ENCODE data around the gene GALNT17.
"Not testable (repeated sequence)": the region's sequence is repeated elsewhere in the genome, so short reads cannot be mapped to it uniquely, and the experiment has no call there.

GALNT17 gene

GRCh38 chr7:71206184-71206583 lies 74.2 kb downstream of the GALNT17 start:
- no peak overlapping the region for H2AFZ ChIP-seq (ENCODE audit: low read length, unreplicated experiment)
- H3K79me2 ChIP-seq (ENCODE audit: control insufficient read depth, insufficient read depth, low read length, unreplicated experiment), result no peaks in the 10 kb centered on the region
- no peaks in the 10 kb centered on the region for H3K4me1 ChIP-seq (ENCODE audit: control insufficient read depth, insufficient read depth, low read length, unreplicated experiment)
- H3K36me3 ChIP-seq (ENCODE audit: insufficient read depth, low read length), result no peaks in the 10 kb centered on the region
- H3K27ac ChIP-seq (ENCODE audit: low read depth, low read length), result no peak overlapping the region
- H3K27me3 ChIP-seq (ENCODE audit: insufficient read depth, low read length), result no peaks in the 10 kb centered on the region
- H3K4me3 ChIP-seq (ENCODE audit: low read depth, low read length), result no peak overlapping the region

DNA sequence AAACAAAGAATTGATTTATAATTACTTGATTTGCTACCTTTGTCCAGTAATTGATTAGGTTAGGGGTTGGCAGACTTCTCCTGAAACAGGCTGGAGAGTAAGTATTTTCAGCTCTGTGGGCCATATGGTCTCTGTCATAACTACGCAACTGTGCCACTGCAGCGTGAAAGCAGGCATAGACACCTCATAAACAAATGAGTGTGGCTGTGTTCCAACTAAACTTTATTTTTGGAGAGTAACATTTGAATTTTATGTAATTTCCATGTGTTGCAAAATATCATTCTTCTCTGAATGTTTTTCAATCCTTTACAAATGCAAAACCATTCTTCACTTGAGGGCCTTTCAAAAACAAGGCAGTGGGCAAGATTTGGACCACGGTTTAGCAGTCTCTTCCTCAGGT lies 76.9 kb downstream of the GALNT17 start:
- H3K4me3 ChIP-seq (ENCODE audit: low read depth, low read length), result no peak overlapping the region
- no peak overlapping the region for H3K27ac ChIP-seq (ENCODE audit: low read depth, low read length)
- H3K79me2 ChIP-seq (ENCODE audit: control insufficient read depth, insufficient read depth, low read length, unreplicated experiment), result no peaks in the 10 kb centered on the region
- H2AFZ ChIP-seq (ENCODE audit: low read length, unreplicated experiment), result no peak overlapping the region
- H3K27me3 ChIP-seq (ENCODE audit: insufficient read depth, low read length), result no peaks in the 10 kb centered on the region
- no peaks in the 10 kb centered on the region for H3K4me1 ChIP-seq (ENCODE audit: control insufficient read depth, insufficient read depth, low read length, unreplicated experiment)
- H3K36me3 ChIP-seq (ENCODE audit: insufficient read depth, low read length), result no peaks in the 10 kb centered on the region

GRCh38 chr7:71209484-71209883 lies 77.5 kb downstream of the GALNT17 start:
- not testable (repeated sequence) for H3K4me3 ChIP-seq (ENCODE audit: low read depth, low read length); H3K36me3 ChIP-seq (ENCODE audit: insufficient read depth, low read length); H3K79me2 ChIP-seq (ENCODE audit: control insufficient read depth, insufficient read depth, low read length, unreplicated experiment); H3K27ac ChIP-seq (ENCODE audit: low read depth, low read length); H2AFZ ChIP-seq (ENCODE audit: low read length, unreplicated experiment); H3K4me1 ChIP-seq (ENCODE audit: control insufficient read depth, insufficient read depth, low read length, unreplicated experiment); H3K27me3 ChIP-seq (ENCODE audit: insufficient read depth, low read length)

DNA sequence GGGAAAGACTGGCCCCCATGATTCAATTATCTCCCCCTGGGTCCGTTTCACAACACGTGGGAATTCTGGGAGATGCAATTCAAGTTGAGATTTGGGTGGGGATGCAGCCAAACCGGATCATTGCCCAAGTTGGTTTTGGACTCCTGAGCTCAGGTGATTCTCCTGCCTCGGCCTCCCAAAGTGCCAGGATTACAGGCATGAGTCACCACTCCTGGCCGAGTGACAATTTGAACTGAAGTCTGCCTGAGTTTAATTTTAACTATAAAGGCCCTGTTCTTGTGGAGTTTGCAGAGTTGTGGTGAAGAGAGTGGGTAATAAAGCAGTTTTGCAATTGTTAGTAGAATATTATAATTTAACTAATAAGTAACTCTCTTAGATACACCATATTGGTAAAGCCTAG lies 78.3 kb downstream of the GALNT17 start:
- Histone ChIP-seq H2AFZ (ENCODE audit: low read length, unreplicated experiment) (no peak overlapping the region), H3K36me3 (ENCODE audit: insufficient read depth, low read length) (no peaks in the 10 kb centered on the region), H3K27ac (ENCODE audit: low read depth, low read length) (no peak overlapping the region), H3K4me3 (ENCODE audit: low read depth, low read length) (no peak overlapping the region), H3K27me3 (ENCODE audit: insufficient read depth, low read length) (no peaks in the 10 kb centered on the region), H3K4me1 (ENCODE audit: control insufficient read depth, insufficient read depth, low read length, unreplicated experiment) (no peaks in the 10 kb centered on the region), H3K79me2 (ENCODE audit: control insufficient read depth, insufficient read depth, low read length, unreplicated experiment) (no peaks in the 10 kb centered on the region)

- H2AFZ ChIP-seq (ENCODE audit: low read length, unreplicated experiment); H3K27ac ChIP-seq (ENCODE audit: low read depth, low read length); H3K79me2 ChIP-seq (ENCODE audit: control insufficient read depth, insufficient read depth, low read length, unreplicated experiment); H3K36me3 ChIP-seq (ENCODE audit: insufficient read depth, low read length); H3K27me3 ChIP-seq (ENCODE audit: insufficient read depth, low read length); H3K4me3 ChIP-seq (ENCODE audit: low read depth, low read length); H3K4me1 ChIP-seq (ENCODE audit: control insufficient read depth, insufficient read depth, low read length, unreplicated experiment): not testable (repeated sequence)
Measured at GRCh38 chr7:71212433-71212832, 80.5 kb downstream of the GALNT17 start.

- no peak overlapping the region for H3K4me3 ChIP-seq (ENCODE audit: low read depth, low read length)
Measured at GRCh38 chr7:71216211-71216610, 84.3 kb downstream of the GALNT17 start.

GRCh38 chr7:71220210-71220695 lies 88.3 kb downstream of the GALNT17 start:
- Histone ChIP-seq H2AFZ (ENCODE audit: low read length, unreplicated experiment) (no peak overlapping the region), H3K79me2 (ENCODE audit: control insufficient read depth, insufficient read depth, low read length, unreplicated experiment) (no peaks in the 10 kb centered on the region), H3K4me1 (ENCODE audit: control insufficient read depth, insufficient read depth, low read length, unreplicated experiment) (no peaks in the 10 kb centered on the region), H3K27me3 (ENCODE audit: insufficient read depth, low read length) (no peaks in the 10 kb centered on the region), H3K36me3 (ENCODE audit: insufficient read depth, low read length) (no peaks in the 10 kb centered on the region), H3K4me3 (ENCODE audit: low read depth, low read length) (no peak overlapping the region), H3K27ac (ENCODE audit: low read depth, low read length) (no peak overlapping the region)

More at GRCh38 chr7:71216211-71216610, 84.3 kb downstream of the GALNT17 start:
- Histone ChIP-seq H3K27me3 (ENCODE audit: insufficient read depth, low read length) (no peaks in the 10 kb centered on the region), H3K27ac (ENCODE audit: low read depth, low read length) (no peak overlapping the region), H3K79me2 (ENCODE audit: control insufficient read depth, insufficient read depth, low read length, unreplicated experiment) (no peaks in the 10 kb centered on the region), H2AFZ (ENCODE audit: low read length, unreplicated experiment) (no peak overlapping the region), H3K4me1 (ENCODE audit: control insufficient read depth, insufficient read depth, low read length, unreplicated experiment) (no peaks in the 10 kb centered on the region), H3K36me3 (ENCODE audit: insufficient read depth, low read length) (no peaks in the 10 kb centered on the region)

GRCh38 chr7:71221049-71221448 lies 89.1 kb downstream of the GALNT17 start:
- H3K79me2 ChIP-seq (ENCODE audit: control insufficient read depth, insufficient read depth, low read length, unreplicated experiment), result no peaks in the 10 kb centered on the region

GRCh38 chr7:71221549-71221948 lies 89.6 kb downstream of the GALNT17 start:
- Histone ChIP-seq H3K4me3 (ENCODE audit: low read depth, low read length) (no peak overlapping the region), H3K27ac (ENCODE audit: low read depth, low read length) (no peak overlapping the region), H3K36me3 (ENCODE audit: insufficient read depth, low read length) (no peaks in the 10 kb centered on the region), H3K79me2 (ENCODE audit: control insufficient read depth, insufficient read depth, low read length, unreplicated experiment) (no peaks in the 10 kb centered on the region), H3K4me1 (ENCODE audit: control insufficient read depth, insufficient read depth, low read length, unreplicated experiment) (no peaks in the 10 kb centered on the region), H3K27me3 (ENCODE audit: insufficient read depth, low read length) (no peaks in the 10 kb centered on the region), H2AFZ (ENCODE audit: low read length, unreplicated experiment) (no peak overlapping the region)

More at GRCh38 chr7:71221049-71221448, 89.1 kb downstream of the GALNT17 start:
- no peaks in the 10 kb centered on the region for H3K27me3 ChIP-seq (ENCODE audit: insufficient read depth, low read length)
- H2AFZ ChIP-seq (ENCODE audit: low read length, unreplicated experiment), result no peak overlapping the region
- H3K4me3 ChIP-seq (ENCODE audit: low read depth, low read length), result no peak overlapping the region
- H3K36me3 ChIP-seq (ENCODE audit: insufficient read depth, low read length), result no peaks in the 10 kb centered on the region
- no peak overlapping the region for H3K27ac ChIP-seq (ENCODE audit: low read depth, low read length)
- H3K4me1 ChIP-seq (ENCODE audit: control insufficient read depth, insufficient read depth, low read length, unreplicated experiment), result no peaks in the 10 kb centered on the region

GRCh38 chr7:71227126-71227525 lies 95.2 kb downstream of the GALNT17 start:
- Histone ChIP-seq H3K36me3 (ENCODE audit: insufficient read depth, low read length) (no peaks in the 10 kb centered on the region), H3K4me1 (ENCODE audit: control insufficient read depth, insufficient read depth, low read length, unreplicated experiment) (no peaks in the 10 kb centered on the region), H3K4me3 (ENCODE audit: low read depth, low read length) (no peak overlapping the region), H3K27me3 (ENCODE audit: insufficient read depth, low read length) (no peaks in the 10 kb centered on the region), H3K79me2 (ENCODE audit: control insufficient read depth, insufficient read depth, low read length, unreplicated experiment) (no peaks in the 10 kb centered on the region), H2AFZ (ENCODE audit: low read length, unreplicated experiment) (no peak overlapping the region), H3K27ac (ENCODE audit: low read depth, low read length) (no peak overlapping the region)

GRCh38 chr7:71229148-71229547 lies 97.2 kb downstream of the GALNT17 start:
- Histone ChIP-seq H3K4me3 (ENCODE audit: low read depth, low read length) (no peak overlapping the region), H3K4me1 (ENCODE audit: control insufficient read depth, insufficient read depth, low read length, unreplicated experiment) (no peaks in the 10 kb centered on the region), H3K79me2 (ENCODE audit: control insufficient read depth, insufficient read depth, low read length, unreplicated experiment) (no peaks in the 10 kb centered on the region), H3K36me3 (ENCODE audit: insufficient read depth, low read length) (no peaks in the 10 kb centered on the region), H2AFZ (ENCODE audit: low read length, unreplicated experiment) (no peak overlapping the region), H3K27me3 (ENCODE audit: insufficient read depth, low read length) (no peaks in the 10 kb centered on the region), H3K27ac (ENCODE audit: low read depth, low read length) (no peak overlapping the region)
